ENCODE data around the gene NIBAN1.

The NIBAN1 gene

GRCh38 chr1:184988506-184988905 lies 14.2 kb upstream of the NIBAN1 start:
- H3K9me3 Mint-ChIP-seq: no peaks in the 10 kb centered on the region
- H3K27me3 Mint-ChIP-seq (ENCODE audit: low read depth, poor library complexity): peaks cover 25% of the 10 kb centered on the region
- no peak for DNase-seq
- TF ChIP-seq CTCF (IDR thresholded peaks at IDR 0.05): no peak
- no peaks in the 10 kb centered on the region for H3K4me1 Mint-ChIP-seq
- H3K36me3 Mint-ChIP-seq (ENCODE audit: low read depth): no peaks in the 10 kb centered on the region
- no peak overlapping the region for H3K4me3 Mint-ChIP-seq
- no peak overlapping the region for H3K27ac Mint-ChIP-seq

DNA sequence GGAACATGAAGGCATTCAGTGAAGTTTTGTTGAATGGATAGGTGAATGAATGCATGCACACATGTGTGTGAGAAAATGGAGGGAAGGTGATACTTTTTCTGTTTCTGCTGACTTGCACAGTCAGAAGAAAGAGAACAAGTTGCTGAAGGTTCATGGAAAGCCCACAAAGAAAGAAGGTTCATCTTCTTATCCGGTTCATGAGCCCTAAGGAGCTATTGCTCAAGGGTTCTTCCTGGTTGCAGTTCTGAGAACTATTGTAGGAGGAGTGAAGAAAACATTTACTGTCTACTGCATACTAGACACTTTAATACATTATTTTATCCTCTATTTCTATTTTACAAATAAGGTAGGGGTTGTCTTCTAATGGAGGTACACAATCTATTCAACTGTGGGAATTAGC lies 13.4 kb upstream of the NIBAN1 start:
- Mint-ChIP-seq H3K27me3 (ENCODE audit: low read depth, poor library complexity) (peaks cover 31% of the 10 kb centered on the region), H3K27ac (no peak overlapping the region), H3K4me3 (no peak overlapping the region), H3K4me1 (no peaks in the 10 kb centered on the region), H3K36me3 (ENCODE audit: low read depth) (no peaks in the 10 kb centered on the region), H3K9me3 (no peaks in the 10 kb centered on the region)
- no peak for DNase-seq
- no peak for TF ChIP-seq CTCF (IDR thresholded peaks at IDR 0.05)

DNA sequence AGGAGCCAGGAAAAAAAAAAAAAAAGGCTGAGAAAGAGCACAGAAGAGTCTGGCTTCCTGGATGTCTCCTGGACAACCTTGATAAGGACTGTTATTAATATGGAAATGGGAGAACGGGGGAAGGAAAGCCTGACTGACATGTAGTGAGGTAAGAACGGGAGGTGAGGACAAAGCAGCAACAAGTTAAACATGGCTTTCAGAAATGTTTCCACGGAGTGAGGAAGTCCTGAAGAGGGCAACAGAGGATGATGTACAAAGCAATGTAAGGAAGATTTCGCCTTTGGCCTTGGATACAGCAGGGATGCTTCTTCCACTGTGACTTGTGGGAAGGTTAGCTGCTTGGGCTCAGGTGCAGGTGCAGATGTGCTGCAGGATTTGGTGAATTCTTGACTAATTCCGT lies 11.9 kb upstream of the NIBAN1 start:
- H3K4me1 Mint-ChIP-seq: no peaks in the 10 kb centered on the region

GRCh38 chr1:184982002-184982954 lies 8.0 kb upstream of the NIBAN1 start:
- H3K4me3 Mint-ChIP-seq: no peak overlapping the region
- H3K4me1 Mint-ChIP-seq: no peaks in the 10 kb centered on the region
- H3K9me3 Mint-ChIP-seq: peaks cover 4% of the 10 kb centered on the region
- DNase-seq: peak; percentile 65
- TF ChIP-seq CTCF (IDR thresholded peaks at IDR 0.05): peak; percentile 77
- H3K27ac Mint-ChIP-seq: no peak overlapping the region
- H3K27me3 Mint-ChIP-seq (ENCODE audit: low read depth, poor library complexity): peaks cover 34% of the 10 kb centered on the region
- no peaks in the 10 kb centered on the region for H3K36me3 Mint-ChIP-seq (ENCODE audit: low read depth)

More for the DNA sequence above, 11.9 kb upstream of the NIBAN1 start:
- no peak for DNase-seq
- H3K36me3 Mint-ChIP-seq (ENCODE audit: low read depth): no peaks in the 10 kb centered on the region
- H3K27me3 Mint-ChIP-seq (ENCODE audit: low read depth, poor library complexity): peaks cover 30% of the 10 kb centered on the region
- H3K27ac Mint-ChIP-seq: no peak overlapping the region
- TF ChIP-seq CTCF (IDR thresholded peaks at IDR 0.05): no peak
- H3K4me3 Mint-ChIP-seq: no peak overlapping the region
- no peaks in the 10 kb centered on the region for H3K9me3 Mint-ChIP-seq

- H3K27me3 Mint-ChIP-seq (ENCODE audit: low read depth, poor library complexity): peaks cover 39% of the 10 kb centered on the region
- no peak overlapping the region for H3K27ac Mint-ChIP-seq
- H3K36me3 Mint-ChIP-seq (ENCODE audit: low read depth): no peaks in the 10 kb centered on the region
- TF ChIP-seq CTCF (IDR thresholded peaks at IDR 0.05): no peak
- DNase-seq: no peak
- peaks cover 3% of the 10 kb centered on the region for H3K4me1 Mint-ChIP-seq
- peaks cover 4% of the 10 kb centered on the region for H3K9me3 Mint-ChIP-seq
- no peak overlapping the region for H3K4me3 Mint-ChIP-seq
These were observed 6.4 kb upstream of the NIBAN1 start for GRCh38 chr1:184980726-184981125.

All from nephron progenitor cell (in vitro differentiated cells).